GM19438 (cell line): ENCODE results near the gene COL28A1.
"Not testable (repeated sequence)": the region's sequence is repeated elsewhere in the genome, so short reads cannot be mapped to it uniquely, and the experiment has no call there.

ENCODE experiments used
- ATAC-seq: cut with Tn5 transposase; IDR thresholded peaks from one replicate; pipeline ENCODE4 v1.9.1; 2021; ENCODE audit warnings: low read depth; ENCODE audit not compliant: unreplicated experiment

COL28A1 gene

DNA sequence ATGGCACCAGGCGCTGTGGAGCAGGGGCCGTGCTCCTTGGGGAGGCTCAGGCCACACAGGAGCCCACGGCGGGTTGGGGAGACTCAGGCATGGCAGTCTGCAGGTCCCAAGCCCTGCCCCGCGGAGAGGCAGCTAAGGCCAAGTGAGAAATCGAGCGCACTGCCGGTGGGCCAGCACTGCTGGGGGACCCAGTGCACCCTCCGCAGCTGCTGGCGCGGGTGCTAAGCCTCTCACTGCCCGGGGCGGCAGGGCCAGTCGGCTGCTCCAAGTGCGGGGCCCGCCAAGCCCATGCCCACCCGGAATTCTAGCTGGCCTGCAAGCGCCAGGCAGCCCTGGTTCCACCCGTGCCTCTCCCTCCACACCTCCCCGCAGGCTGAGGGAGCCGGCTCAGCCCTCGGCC is 57.1 kb downstream of the COL28A1 start:
- ATAC-seq: no peak

DNA sequence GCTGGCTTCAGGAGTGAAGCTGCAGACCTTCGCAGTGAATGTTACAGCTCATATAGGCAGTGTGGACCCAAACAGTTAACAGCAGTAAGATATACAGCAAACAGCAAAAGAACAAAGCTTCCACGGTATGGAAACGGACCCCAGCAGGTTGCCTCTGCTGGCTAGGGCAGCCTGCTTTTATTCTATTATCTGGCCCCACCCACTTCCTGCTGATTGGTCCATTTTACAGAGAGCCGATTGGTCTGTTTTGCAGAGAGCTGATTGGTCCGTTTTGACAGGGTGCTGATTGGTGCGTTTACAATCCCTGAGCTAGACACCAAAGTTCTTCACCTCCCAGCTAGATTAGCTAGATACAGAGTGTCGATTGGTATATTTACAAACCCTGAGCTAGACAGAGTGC is 58.0 kb downstream of the COL28A1 start:
- not testable (repeated sequence) for ATAC-seq

DNA sequence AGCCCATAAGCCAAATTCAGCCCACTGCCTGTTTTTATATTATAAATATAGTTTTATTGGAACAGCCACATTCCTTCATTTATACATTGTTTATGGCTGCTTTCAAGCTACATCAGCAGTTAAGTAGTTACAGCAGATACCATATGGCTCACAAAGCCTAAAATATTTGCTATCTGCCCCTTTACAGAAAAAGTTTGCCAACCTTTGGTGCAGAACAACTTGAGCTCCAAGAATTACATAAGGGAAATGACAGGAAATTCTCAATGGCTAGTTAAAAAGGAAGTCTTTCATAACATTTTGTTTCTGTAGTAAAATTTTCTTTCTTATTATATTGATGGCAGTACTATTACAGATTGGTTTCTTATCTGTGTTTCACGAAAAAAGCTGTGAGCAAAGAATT is 59.3 kb downstream of the COL28A1 start:
- no peak for ATAC-seq

DNA sequence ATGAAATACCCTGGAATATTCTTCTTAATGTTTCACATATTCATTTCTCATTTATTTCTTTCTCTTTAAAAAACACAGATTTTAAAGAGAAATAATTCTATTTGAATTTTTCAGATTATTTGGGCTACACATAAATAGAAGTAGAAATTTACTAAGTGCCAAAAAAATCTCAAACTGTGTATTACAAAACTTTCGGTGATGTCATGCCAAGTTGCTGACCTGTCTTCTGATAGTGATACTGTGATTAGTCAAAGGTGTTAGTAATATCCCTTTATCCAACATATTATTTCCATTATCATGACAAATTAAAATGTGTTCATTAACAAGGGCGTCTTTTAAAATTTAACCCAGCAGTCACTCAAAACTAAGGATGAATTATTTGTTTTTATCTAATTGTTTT is 60.1 kb downstream of the COL28A1 start:
- ATAC-seq: no peak

DNA sequence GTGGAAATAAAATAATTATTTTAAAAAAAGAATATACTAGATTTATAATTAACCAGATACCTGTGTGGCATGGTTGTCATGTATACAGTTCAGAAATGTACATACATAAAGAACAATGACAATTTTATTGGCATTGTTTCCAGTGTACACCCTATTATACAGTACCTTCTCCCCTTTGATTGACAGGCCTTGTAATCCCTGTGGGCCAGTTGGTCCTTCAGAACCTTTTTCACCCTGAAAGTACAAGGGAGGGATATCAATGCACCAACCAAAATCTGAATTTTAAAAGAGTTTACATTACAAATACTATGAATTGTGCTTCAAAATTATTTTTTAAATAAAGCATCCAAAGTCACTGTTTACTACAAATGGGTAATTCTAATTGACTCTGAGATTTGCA is 61.2 kb downstream of the COL28A1 start:
- ATAC-seq: no peak

DNA sequence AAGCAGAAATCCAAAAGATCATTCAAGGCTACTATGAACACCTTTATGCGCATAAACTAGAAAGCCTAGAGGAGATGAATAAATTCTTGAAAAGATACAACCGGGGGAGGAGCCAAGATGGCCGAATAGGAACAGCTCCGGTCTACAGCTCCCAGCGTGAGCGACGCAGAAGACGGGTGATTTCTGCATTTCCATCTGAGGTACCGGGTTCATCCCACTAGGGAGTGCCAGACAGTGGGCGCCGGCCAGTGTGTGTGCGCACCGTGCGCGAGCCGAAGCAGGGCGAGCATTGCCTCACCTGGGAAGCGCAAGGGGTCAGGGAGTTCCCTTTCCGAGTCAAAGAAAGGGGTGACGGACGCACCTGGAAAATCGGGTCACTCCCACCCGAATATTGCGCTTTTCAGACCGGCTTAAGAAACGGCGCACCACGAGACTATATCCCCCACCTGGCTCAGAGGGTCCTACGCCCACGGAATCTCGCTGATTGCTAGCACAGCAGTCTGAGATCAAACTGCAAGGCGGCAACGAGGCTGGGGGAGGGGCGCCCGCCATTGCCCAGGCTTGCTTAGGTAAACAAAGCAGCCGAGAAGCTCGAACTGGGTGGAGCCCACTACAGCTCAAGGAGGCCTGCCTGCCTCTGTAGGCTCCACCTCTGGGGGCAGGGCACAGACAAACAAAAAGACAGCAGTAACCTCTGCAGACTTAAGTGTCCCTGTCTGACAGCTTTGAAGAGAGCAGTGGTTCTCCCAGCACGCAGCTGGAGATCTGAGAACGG is 70.5 kb downstream of the COL28A1 start:
- ATAC-seq: not testable (repeated sequence)

DNA sequence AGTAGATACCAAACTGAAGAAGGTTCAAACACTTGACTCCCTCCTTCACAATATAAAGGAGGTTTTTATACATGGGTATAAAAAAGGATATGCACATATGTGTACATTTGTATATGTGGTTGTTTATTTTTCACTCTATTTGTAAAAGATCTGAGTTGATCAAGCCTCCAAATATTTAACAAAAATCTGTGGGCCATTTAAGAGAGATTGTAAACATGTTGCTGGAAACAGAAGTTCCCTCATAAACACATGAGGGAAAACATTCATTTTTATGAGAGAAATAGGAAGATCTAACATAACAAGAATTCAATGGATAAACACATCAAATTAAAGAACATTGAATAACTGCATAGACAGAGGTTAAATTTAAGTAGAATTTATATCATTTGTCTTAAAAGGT is 81.7 kb downstream of the COL28A1 start:
- no peak for ATAC-seq

DNA sequence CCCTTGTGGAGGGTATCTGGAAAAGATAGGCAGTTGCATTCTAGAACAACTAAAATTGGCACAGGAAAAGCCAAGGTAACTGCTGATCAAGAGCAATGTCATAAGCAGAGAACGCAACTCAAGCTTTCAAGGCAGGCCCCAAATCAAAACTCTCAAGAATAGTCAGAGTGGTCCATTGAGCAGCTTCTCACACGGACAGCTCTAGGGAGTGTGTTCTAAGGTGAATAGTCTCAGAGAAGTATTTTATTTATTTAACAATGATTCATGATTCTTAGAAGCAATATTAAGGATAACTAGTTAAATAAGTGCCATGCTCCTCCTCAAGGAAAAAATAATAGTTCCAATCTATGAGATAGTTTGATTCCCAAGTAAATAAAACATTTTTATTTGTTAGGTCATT is 83.0 kb downstream of the COL28A1 start:
- ATAC-seq: no peak

DNA sequence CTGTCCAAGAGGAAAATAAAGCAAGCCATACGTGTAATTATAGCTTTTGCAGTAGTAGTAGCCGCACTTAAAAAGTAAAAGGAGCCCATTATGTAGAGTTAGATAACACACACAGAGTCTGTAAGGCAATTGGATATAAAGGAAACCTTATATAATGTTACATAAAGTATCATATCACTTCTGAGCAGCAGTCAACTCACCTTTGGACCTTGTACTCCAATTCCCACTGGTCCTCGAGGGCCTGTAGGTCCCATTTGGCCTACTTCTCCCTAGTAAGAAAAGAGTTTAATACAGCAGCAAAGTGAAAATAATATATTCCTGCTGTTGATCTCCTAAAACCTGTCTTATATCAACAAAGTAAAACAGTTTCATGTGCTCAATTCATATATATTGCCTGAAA is 83.6 kb downstream of the COL28A1 start:
- no peak for ATAC-seq

DNA sequence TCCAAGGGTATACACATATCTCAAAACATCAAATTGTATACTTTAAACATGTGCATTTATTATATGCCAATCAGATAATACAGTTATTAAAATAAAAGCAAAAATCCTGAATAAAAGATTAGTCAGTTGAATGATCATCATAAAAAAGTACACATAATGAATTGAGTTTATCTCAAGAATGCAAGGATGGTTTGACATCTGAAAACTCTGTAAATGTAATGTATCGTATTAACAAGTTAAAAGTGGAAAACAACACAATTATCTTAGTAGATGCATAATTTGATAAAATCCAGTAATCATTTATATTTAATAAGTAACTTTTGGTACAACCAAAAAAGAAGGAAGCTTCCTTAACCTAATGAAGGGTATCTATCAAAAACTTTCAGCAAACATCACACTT is 86.6 kb downstream of the COL28A1 start:
- ATAC-seq: no peak

DNA sequence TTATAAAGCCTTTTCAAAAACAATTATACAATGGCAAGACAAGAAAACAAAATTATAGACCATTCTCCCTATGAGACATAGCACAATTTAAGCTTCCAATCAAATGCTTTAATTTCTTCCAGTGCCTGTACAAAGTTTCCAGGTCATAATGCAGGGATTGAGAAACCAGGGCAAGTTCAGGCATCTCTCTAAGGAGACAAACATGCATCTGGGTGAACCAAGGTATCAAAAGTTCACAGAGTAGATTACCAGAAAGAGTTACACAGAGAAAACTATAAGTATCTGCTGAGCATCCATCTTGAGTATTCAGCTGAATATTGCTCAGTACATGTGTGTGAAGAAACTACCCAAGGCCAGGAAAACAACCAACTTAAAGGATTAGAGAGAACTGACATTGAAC is 89.1 kb downstream of the COL28A1 start:
- no peak for ATAC-seq

DNA sequence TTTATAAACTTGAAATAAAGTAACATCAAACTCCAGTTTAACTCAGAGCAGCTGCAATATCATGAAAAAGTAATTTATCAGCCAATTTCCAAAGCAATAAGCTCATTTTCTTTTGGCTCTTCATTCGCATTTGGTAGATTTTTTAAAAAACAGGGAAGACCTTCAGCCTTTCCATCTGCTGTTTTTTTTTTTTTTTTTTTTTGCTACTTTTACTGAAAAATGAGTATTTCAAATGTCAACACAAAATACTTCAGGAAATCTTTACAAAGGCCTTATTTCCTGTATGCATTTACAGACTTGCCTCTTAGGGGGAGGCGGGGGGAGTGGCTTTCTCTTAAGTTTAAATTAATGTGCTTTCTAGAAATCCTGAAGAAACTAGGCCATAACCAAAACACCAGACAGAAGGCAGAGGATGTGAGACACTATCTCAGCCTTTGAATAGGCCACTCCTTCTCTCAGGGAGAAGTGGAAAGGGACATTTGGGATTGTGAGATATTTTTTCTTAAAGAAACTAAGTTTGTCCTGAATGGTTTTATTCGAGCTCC is 91.8 kb downstream of the COL28A1 start:
- no peak for ATAC-seq

DNA sequence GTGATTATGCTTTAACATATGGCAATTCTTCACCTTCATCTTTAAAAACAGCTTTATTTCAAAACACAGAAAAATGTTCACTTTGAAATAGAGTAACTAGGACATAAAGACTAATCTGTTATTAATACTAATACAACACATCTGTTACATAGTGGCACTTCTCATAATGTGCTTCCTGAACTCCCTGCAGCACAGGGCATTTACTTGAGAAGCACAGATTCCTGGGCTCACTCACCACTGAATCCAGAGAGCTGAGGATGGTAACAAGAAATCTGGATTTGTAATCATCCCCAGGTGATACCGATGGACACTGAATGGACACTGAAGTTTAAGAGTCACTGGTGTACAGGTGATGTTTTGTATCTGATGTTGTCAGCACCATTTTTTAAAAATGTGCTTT is 96.1 kb downstream of the COL28A1 start:
- no peak for ATAC-seq

DNA sequence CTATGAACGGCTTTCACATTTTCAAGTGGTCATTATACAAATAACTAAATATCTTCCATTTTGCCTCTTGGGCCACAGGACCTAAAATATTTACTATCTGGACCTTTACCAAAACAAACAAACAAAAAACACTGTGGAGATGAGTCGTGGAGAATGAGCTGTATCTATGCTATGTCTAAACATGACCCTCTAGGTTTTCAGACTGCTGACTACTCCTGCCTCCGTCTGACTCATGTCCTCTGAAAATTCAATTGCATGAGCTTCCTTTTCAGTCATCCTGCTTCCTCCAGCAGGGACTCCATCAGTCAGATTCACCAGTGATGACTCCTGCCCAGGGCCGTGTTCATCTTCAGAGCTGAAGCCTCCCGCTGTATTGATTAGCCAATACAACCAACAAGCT is 96.8 kb downstream of the COL28A1 start:
- no peak for ATAC-seq

DNA sequence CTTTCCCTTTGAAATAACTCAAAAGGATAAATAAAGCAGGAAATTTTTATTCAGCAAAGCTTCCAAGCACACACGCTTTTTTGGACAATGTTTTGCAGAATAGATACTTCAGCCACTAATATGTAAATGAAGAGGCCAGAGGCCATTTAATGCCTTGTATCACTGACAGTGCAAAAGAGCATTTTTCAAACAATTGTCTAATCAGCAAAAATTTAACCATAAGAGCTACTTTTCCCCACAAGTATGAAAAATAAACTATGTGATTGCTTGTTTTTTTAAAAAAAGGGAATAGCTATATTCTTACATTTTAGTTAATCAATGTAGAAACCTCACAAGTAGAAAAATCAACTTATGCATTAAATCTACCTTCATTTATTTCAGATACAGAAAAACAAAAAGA is 99.7 kb downstream of the COL28A1 start:
- ATAC-seq: no peak

DNA sequence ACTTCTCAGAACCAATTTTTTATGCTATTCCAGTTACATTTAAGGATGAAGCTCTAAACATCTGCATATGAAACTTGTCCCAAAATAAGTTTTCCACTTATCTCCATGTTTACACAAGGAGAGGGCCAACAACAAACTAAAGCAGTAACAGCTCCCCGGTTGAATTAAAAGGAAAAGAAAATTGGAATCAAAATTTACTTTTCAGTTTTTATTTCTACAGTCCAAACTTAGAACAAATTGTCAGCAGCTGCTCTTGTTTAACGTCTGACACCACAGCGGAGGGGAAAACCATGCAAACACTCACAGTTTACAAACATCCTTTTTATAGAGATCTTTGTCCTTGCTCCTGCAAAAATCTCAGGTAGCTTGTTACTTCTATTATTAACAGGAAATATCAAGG is 101.3 kb downstream of the COL28A1 start:
- ATAC-seq: no peak

DNA sequence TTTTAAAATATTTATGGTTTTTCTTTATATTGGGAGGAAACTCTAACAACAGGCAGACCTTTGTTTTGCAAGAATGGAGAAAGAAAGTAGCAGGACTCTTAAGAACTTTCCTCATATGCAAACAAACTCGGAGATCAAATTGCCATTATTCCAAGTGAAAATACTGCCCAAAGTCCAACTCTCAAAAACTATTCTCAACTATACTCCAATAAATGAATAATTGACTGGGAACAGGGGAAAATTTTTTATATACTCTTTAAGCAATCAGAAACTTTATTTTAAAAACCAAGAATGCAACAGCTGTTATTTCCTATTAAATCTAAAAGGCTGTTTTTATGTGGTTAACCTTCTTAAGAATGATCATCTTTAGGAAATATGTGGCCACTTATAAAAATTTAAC is 101.9 kb downstream of the COL28A1 start:
- ATAC-seq: no peak

DNA sequence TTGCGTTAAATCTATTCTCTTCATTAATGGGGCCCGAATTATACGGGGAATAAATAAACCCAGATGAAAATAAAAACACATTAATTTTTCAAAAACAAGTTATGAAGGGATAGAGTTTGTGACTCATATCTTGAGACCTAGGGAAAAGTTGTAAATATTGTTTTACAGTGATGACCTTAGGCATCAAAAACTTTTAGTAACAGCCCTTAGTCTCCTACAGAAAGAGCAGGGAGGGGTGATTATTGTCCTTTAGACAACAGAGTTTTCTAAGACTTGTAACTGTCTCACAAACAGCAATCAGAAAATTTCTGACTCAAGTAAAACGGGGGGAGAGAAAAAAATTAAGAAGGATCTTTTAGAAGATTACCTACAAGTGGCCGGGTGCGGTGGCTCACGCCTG is 102.7 kb downstream of the COL28A1 start:
- no peak for ATAC-seq

DNA sequence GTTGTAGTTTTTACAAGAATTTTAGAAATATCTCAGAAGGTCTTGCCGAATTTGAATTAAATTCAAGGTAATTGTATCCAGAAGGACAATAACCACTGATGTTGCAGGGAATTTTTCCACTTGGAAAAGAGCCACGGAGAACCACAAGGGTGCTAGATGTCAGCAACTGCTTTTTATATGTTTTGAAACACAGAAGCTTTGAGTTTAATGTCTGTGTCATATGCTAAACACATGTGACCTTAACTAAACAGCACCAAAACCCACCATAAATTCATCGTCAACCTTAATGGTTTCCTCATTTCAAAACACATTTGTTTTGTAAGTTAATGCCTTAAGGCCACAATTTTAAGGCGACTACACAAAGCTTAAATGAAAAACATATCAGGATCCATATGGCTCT is 106.9 kb downstream of the COL28A1 start:
- ATAC-seq: no peak

DNA sequence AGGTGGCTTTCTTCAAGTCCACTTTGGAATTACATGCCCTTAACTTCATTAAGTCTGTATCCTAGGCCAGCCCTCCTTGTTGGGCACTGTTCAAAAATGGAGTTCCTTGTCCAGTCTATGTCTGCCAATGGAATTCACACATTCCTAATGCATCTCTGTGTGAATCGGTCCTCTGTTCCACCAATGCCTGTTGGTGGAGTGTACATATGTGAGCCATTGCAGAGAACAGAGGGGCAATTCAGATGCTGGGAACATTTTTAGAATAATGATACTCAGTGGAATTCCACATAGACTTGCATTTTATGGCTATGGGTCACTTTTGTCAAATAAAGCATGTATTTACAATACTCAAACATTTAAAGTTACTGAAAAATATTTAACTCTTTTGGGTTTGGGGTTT is 108.3 kb downstream of the COL28A1 start:
- no peak for ATAC-seq

DNA sequence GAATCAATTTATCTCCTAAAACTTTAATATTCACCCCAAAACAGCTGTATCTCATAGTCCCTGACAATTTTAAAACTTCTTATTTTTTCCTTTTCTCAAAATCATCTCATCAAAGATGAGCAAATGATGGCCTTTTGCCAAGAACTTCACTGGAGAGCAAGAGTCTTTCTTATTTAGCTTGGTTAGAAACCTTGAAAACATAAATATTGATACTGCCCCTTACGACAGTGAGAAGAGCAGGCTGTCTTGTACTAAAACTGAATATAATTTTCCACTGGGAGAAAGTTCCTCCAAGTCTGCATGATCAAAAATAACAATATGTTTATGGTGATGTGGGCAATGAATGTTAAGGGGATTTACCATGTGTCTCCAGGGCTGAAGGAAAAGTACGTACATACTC is 109.0 kb downstream of the COL28A1 start:
- no peak for ATAC-seq

DNA sequence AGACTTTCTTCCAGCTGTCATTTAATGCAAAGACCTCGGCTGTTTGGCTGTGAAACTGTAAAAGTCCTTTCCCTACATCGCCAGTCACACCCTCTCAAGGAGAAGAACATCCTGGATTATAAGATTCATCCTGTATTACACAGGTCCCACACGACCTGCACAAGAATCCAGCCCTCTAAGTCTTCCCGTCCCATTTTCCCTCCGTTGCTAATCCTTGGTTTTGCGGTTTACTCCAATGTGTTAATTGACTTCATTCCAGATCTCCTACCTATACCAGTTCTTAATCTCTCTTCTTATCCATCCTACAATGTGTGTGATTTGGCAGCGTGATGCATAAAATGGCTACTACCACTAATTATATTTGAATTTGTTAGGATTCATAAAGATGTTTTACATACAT is 110.4 kb downstream of the COL28A1 start:
- ATAC-seq: no peak
